ENCODE data around the gene DBX1. TPM values are rescaled to one million over a fixed set of nuclear protein-coding genes. Genes with fewer than 3 reads are reported as not detected.

DBX1 gene
- total and polyA plus RNA-seq, 12 donors = not detected

GRCh38 chr11:20161230-20161918, 1.1 kb upstream of the DBX1 start:
- Histone ChIP-seq H3K36me3 (replicated peaks in 1 of 2) (no peaks in the 10 kb centered on the region), H3K9me3 (replicated peaks in 1 of 3) (no peaks in the 10 kb centered on the region), H3K4me1 (replicated peaks in 1 of 2) (peaks cover 3 to 11% of the 10 kb centered on the region in 2 donors), H3K27me3 (peaks cover 95% of the 10 kb centered on the region), H3K27ac (no peak overlapping the region), H3K4me3 (no peak overlapping the region)
- TF ChIP-seq CTCF (IDR thresholded peaks at IDR 0.05) = no peak
- TF ChIP-seq POLR2A (IDR thresholded peaks at IDR 0.05) = no peak
- DNase-seq = no peak
- 3 to 9% (median 6%) methylated on average over 26 to 29 of the region's 29 CpGs for WGBS, 4 donors
- intact Hi-C loops (cut with DNase I) = no loop called here

DNA sequence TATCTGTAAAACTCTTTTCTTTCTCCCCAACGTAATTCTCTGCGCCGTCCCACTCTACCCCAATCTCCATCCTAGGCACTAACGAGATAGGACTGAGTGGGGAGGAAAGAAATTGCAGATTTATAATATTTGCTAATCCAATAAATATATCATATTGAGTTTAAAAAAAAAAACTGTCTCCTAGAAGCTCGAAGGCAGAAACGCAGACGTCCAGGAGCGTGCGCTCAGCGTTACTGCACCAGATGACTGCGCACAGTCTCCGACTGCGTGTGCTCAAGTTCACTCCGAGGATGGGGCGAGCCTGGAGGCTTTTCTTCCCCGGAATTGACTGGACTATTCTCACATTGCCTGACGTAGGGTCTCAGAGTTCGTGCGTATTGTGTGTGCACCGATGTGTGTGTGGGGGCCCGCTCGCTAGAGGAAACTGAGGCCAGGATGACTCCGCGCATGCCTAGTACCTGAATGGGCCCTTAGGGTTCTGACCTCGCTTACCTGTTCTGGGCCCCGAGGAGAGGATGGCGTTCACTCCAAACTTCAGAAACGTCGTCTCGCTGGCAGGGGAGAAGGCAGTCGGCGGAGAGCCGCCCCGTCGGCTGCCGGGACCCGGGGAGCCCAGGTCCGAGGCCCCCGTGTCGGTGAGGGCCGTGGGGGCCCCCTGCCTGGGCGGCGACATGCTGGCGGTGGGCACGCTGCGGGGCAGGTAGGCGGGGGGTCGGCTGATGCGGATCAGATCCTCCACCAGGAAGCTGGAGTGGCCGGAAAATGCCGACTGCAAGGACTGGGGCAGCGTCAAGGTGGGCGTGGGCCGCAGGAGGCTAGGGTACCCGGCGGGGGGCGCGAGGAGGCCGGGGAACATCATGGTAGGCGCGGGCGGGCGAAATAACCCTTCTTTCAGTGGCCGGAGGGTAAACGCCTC, 551 bp downstream of the DBX1 start:
- TF ChIP-seq POLR2A (IDR thresholded peaks at IDR 0.05) (no peak), CTCF (IDR thresholded peaks at IDR 0.05) (no peak)
- 4 to 8% (median 6%) methylated on average over 25 to 65 of the region's 65 CpGs for whole genome bisulfite sequencing, 4 donors
- H3K4me1 ChIP-seq (replicated peaks in 1 of 2) = peaks cover 7 to 14% of the 10 kb centered on the region in 2 donors
- no peak for DNase-seq
- no peaks in the 10 kb centered on the region for H3K36me3 ChIP-seq (replicated peaks in 1 of 2)
- H3K27me3 ChIP-seq = peaks cover 97% of the 10 kb centered on the region
- H3K4me3 ChIP-seq = no peak overlapping the region
- no peak overlapping the region for H3K27ac ChIP-seq
- intact Hi-C loops (cut with DNase I) = no loop called here
- H3K9me3 ChIP-seq (replicated peaks in 1 of 3) = no peaks in the 10 kb centered on the region

GRCh38 chr11:20158597-20159257, 1.5 kb downstream of the DBX1 start:
- peaks cover 95% of the 10 kb centered on the region for H3K27me3 ChIP-seq
- DNase-seq = peak; percentile 62 to 74 (median 66)

More at GRCh38 chr11:20158597-20159257, 1.5 kb downstream of the DBX1 start:
- 5 to 8% (median 7%) methylated on average over 31 to 33 of the region's 33 CpGs for WGBS, 4 donors
- H3K9me3 ChIP-seq (replicated peaks in 1 of 3) = no peaks in the 10 kb centered on the region
- no peaks in the 10 kb centered on the region for H3K36me3 ChIP-seq (replicated peaks in 1 of 2)
- intact Hi-C loops (cut with DNase I) = no loop called here
- H3K27ac ChIP-seq = no peak overlapping the region
- no peak for TF ChIP-seq CTCF (IDR thresholded peaks at IDR 0.05)
- TF ChIP-seq POLR2A (IDR thresholded peaks at IDR 0.05) = no peak
- peaks cover 7 to 14% of the 10 kb centered on the region in 2 donors for H3K4me1 ChIP-seq (replicated peaks in 1 of 2)
- H3K4me3 ChIP-seq = no peak overlapping the region

All from adrenal gland (tissue), 12 donors.